HepG2 (cell line): ENCODE data around the gene BRK1.

Experiments used
- BRD4 ChIP-seq: sonication (generic); formaldehyde crosslinking; IDR thresholded peaks from 2 replicates; pipeline ENCODE4 v1.4.0; 2020; ENCODE audit warnings: missing genetic modification reagents
- FOXJ3 ChIP-seq: sonication (generic); formaldehyde crosslinking; IDR thresholded peaks from 2 replicates; pipeline ENCODE4 v1.4.0; 2020; ENCODE audit warnings: missing genetic modification reagents, mild to moderate bottlenecking, borderline replicate concordance
- NCOR1 ChIP-seq: fragments of 200-600 bp; sonication (generic); IDR thresholded peaks from 2 replicates; pipeline ENCODE4 v1.7.0; 2017; ENCODE audit warnings: antibody characterized with exemption, low read length, borderline replicate concordance
- ZNF256 ChIP-seq: sonication (generic); formaldehyde crosslinking; conservative IDR thresholded peaks from 2 replicates; pipeline ENCODE4 v1.4.0; 2020; ENCODE audit warnings: missing genetic modification reagents
- TF ChIP-seq, protein P1 (sequence below): sonication (generic); formaldehyde crosslinking; IDR thresholded peaks from 2 replicates; pipeline ENCODE4 v1.5.0; 2020; ENCODE audit warnings: mild to moderate bottlenecking, missing genetic modification reagents, moderate library complexity
- TF ChIP-seq, protein P2 (sequence below), 2 experiments: IDR thresholded peaks; 2 replicates each; pipeline ENCODE4 v1.6.1; 2011 to 2012; ENCODE audit warnings: low read length in 2 of 2, borderline replicate concordance in 1 of 2, low read depth in 1 of 2, mild to moderate bottlenecking in 1 of 2, moderate library complexity in 1 of 2
- TF ChIP-seq, protein P3 (sequence below): sonication (generic); formaldehyde crosslinking; IDR thresholded peaks from 2 replicates; pipeline ENCODE4 v1.4.0; 2020; ENCODE audit warnings: missing genetic modification reagents

DNA sequence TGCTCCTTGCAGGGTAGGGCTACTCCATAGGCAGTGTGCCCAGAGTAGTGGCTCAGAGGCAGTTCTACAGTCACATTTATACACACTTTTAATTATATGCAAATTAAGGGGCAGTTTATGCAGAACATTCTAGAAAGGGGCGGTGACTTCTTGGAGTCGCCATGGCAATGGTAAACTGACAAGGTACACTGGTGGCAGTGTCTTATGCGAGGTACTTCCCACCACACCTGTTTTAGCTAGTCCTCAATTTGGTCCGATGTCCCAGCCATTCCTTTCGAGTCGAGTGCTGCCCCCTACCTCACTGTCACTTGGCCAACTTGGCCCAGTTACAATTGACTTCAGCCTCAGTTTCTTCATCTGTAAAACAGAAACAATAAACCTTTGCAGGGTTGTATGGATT lies 45.5 kb downstream of the BRK1 start:
- TF ChIP-seq, protein P1, sequence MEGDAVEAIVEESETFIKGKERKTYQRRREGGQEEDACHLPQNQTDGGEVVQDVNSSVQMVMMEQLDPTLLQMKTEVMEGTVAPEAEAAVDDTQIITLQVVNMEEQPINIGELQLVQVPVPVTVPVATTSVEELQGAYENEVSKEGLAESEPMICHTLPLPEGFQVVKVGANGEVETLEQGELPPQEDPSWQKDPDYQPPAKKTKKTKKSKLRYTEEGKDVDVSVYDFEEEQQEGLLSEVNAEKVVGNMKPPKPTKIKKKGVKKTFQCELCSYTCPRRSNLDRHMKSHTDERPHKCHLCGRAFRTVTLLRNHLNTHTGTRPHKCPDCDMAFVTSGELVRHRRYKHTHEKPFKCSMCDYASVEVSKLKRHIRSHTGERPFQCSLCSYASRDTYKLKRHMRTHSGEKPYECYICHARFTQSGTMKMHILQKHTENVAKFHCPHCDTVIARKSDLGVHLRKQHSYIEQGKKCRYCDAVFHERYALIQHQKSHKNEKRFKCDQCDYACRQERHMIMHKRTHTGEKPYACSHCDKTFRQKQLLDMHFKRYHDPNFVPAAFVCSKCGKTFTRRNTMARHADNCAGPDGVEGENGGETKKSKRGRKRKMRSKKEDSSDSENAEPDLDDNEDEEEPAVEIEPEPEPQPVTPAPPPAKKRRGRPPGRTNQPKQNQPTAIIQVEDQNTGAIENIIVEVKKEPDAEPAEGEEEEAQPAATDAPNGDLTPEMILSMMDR (CRISPR knock-in tag), result peak; percentile 28
- TF ChIP-seq, protein P2, sequence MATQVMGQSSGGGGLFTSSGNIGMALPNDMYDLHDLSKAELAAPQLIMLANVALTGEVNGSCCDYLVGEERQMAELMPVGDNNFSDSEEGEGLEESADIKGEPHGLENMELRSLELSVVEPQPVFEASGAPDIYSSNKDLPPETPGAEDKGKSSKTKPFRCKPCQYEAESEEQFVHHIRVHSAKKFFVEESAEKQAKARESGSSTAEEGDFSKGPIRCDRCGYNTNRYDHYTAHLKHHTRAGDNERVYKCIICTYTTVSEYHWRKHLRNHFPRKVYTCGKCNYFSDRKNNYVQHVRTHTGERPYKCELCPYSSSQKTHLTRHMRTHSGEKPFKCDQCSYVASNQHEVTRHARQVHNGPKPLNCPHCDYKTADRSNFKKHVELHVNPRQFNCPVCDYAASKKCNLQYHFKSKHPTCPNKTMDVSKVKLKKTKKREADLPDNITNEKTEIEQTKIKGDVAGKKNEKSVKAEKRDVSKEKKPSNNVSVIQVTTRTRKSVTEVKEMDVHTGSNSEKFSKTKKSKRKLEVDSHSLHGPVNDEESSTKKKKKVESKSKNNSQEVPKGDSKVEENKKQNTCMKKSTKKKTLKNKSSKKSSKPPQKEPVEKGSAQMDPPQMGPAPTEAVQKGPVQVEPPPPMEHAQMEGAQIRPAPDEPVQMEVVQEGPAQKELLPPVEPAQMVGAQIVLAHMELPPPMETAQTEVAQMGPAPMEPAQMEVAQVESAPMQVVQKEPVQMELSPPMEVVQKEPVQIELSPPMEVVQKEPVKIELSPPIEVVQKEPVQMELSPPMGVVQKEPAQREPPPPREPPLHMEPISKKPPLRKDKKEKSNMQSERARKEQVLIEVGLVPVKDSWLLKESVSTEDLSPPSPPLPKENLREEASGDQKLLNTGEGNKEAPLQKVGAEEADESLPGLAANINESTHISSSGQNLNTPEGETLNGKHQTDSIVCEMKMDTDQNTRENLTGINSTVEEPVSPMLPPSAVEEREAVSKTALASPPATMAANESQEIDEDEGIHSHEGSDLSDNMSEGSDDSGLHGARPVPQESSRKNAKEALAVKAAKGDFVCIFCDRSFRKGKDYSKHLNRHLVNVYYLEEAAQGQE (IDR thresholded peaks at IDR 0.05; ENCODE audit: borderline replicate concordance in 1 of 2, low read depth in 1 of 2, low read length in 2 of 2), result no peak
- no peak for TF ChIP-seq NCOR1
- no peak for TF ChIP-seq BRD4 (CRISPR knock-in tag)
- TF ChIP-seq, protein P3, sequence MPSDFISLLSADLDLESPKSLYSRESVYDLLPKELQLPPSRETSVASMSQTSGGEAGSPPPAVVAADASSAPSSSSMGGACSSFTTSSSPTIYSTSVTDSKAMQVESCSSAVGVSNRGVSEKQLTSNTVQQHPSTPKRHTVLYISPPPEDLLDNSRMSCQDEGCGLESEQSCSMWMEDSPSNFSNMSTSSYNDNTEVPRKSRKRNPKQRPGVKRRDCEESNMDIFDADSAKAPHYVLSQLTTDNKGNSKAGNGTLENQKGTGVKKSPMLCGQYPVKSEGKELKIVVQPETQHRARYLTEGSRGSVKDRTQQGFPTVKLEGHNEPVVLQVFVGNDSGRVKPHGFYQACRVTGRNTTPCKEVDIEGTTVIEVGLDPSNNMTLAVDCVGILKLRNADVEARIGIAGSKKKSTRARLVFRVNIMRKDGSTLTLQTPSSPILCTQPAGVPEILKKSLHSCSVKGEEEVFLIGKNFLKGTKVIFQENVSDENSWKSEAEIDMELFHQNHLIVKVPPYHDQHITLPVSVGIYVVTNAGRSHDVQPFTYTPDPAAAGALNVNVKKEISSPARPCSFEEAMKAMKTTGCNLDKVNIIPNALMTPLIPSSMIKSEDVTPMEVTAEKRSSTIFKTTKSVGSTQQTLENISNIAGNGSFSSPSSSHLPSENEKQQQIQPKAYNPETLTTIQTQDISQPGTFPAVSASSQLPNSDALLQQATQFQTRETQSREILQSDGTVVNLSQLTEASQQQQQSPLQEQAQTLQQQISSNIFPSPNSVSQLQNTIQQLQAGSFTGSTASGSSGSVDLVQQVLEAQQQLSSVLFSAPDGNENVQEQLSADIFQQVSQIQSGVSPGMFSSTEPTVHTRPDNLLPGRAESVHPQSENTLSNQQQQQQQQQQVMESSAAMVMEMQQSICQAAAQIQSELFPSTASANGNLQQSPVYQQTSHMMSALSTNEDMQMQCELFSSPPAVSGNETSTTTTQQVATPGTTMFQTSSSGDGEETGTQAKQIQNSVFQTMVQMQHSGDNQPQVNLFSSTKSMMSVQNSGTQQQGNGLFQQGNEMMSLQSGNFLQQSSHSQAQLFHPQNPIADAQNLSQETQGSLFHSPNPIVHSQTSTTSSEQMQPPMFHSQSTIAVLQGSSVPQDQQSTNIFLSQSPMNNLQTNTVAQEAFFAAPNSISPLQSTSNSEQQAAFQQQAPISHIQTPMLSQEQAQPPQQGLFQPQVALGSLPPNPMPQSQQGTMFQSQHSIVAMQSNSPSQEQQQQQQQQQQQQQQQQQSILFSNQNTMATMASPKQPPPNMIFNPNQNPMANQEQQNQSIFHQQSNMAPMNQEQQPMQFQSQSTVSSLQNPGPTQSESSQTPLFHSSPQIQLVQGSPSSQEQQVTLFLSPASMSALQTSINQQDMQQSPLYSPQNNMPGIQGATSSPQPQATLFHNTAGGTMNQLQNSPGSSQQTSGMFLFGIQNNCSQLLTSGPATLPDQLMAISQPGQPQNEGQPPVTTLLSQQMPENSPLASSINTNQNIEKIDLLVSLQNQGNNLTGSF (CRISPR knock-in tag), result no peak
- no peak for TF ChIP-seq ZNF256 (CRISPR knock-in tag)
- TF ChIP-seq FOXJ3 (CRISPR knock-in tag), result no peak
